Stimulated activated CD8-positive, alpha-beta memory T cell treated with anti-CD3 and anti-CD28 coated beads, Interleukin-7, amount 100 ng/mL, for 1 hour (primary cell): Measurements from ENCODE around the gene PSG6.
"Not testable (repeated sequence)": the region's sequence is repeated elsewhere in the genome, so short reads cannot be mapped to it uniquely, and the experiment has no call there.

Source experiments
- DNase-seq, 2 donors: peaks; one replicate each; pipeline ENCODE4 v3.0.0-alpha.2; 2020; ENCODE audit warnings: low read depth in 2 of 2

Gene PSG6

DNA sequence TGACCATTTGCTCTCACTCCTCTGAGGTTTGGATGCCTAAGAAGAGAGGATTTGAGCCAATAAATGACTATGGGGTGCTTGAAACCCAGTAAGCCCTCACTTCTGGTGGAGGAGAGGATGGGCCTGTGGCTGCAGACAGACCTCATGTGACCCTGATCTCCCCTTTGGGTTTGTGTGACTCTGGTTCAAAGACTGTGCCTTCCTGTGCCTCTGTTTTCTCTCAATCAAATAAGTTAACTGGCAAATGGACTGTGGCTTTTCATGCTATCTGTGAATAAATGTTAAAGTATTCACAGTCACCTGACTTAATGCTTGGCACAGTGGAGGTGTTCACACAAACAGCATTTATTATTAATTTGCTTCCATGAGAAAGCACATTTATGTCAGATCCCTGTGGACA lies 64.9 kb downstream of the PSG6 start:
- DNase-seq, result not testable (repeated sequence)
